Progenitor cell of endocrine pancreas (in vitro differentiated cells): ENCODE measurements around the gene ZNF552. TPM values are rescaled to one million over a fixed set of nuclear protein-coding genes. Genes with fewer than 3 reads are reported as not detected.
A peak's percentile ranks its signal among the peaks of the same experiment; 100 is the strongest.

ENCODE experiments used
- DNase-seq: peaks from one replicate; pipeline ENCODE4 v3.0.0; 2021; ENCODE audit warnings: low spot score; ENCODE audit not compliant: unreplicated experiment
- H3K27ac Mint-ChIP-seq: 2 replicates; pipeline ENCODE4 v1.8.0; 2021; ENCODE audit warnings: mild to moderate bottlenecking, moderate library complexity, mixed read lengths
- H3K27me3 Mint-ChIP-seq: 2 replicates; pipeline ENCODE4 v1.8.0; 2021; ENCODE audit warnings: mixed read lengths
- H3K36me3 Mint-ChIP-seq: 2 replicates; pipeline ENCODE4 v1.8.0; 2022; ENCODE audit warnings: mixed read lengths; ENCODE audit not compliant: insufficient read depth
- H3K4me1 Mint-ChIP-seq: 2 replicates; pipeline ENCODE4 v1.8.0; 2021; ENCODE audit warnings: low read depth, mixed read lengths
- H3K4me3 Mint-ChIP-seq: 2 replicates; pipeline ENCODE4 v1.8.0; 2021; ENCODE audit warnings: low read depth, mild to moderate bottlenecking, moderate library complexity, mixed read lengths
- H3K9me3 Mint-ChIP-seq: 2 replicates; pipeline ENCODE4 v1.8.0; 2021; ENCODE audit warnings: low read depth, mixed read lengths
- CTCF ChIP-seq: fragments of 200-600 bp; sonication (generic); IDR thresholded peaks from one replicate; pipeline ENCODE4 v1.5.0; 2021; ENCODE audit warnings: antibody characterized with exemption, mild to moderate bottlenecking; ENCODE audit not compliant: unreplicated experiment
- total RNA-seq: library from RNA; stranded (reverse); gene quantifications from 2 replicates; pipeline ENCODE4 v1.2.1, GENCODE V29; 2021

Gene ZNF552
- total RNA-seq, 1 donor from 2014 or later, result 27.9 TPM

GRCh38 chr19:57778336-57778735, 36.4 kb downstream of the ZNF552 start:
- Mint-ChIP-seq H3K4me3 (no peak overlapping the region), H3K27ac (no peak overlapping the region), H3K4me1 (no peaks in the 10 kb centered on the region), H3K36me3 (peaks cover 77% of the 10 kb centered on the region), H3K9me3 (peaks cover 53% of the 10 kb centered on the region), H3K27me3 (no peaks in the 10 kb centered on the region)
- DNase-seq, result no peak
- no peak for TF ChIP-seq CTCF

- peaks cover 84% of the 10 kb centered on the region for H3K36me3 Mint-ChIP-seq
- H3K27ac Mint-ChIP-seq, result peak overlapping the region; percentile 52
- H3K4me1 Mint-ChIP-seq, result no peaks in the 10 kb centered on the region
- H3K4me3 Mint-ChIP-seq, result no peak overlapping the region
- H3K9me3 Mint-ChIP-seq, result peaks cover 53% of the 10 kb centered on the region
- no peaks in the 10 kb centered on the region for H3K27me3 Mint-ChIP-seq
- no peak for DNase-seq
- no peak for TF ChIP-seq CTCF
Observed at GRCh38 chr19:57776764-57777296, 37.9 kb downstream of the ZNF552 start.

GRCh38 chr19:57773488-57773887, 41.2 kb downstream of the ZNF552 start:
- Mint-ChIP-seq H3K9me3 (peaks cover 25% of the 10 kb centered on the region), H3K27ac (no peak overlapping the region), H3K4me3 (no peak overlapping the region), H3K27me3 (no peaks in the 10 kb centered on the region), H3K36me3 (peaks cover 68% of the 10 kb centered on the region), H3K4me1 (peaks cover 13% of the 10 kb centered on the region)
- no peak for DNase-seq
- no peak for TF ChIP-seq CTCF

- peaks cover 56% of the 10 kb centered on the region for H3K36me3 Mint-ChIP-seq
Observed at GRCh38 chr19:57771417-57771816, 43.3 kb downstream of the ZNF552 start.

GRCh38 chr19:57769345-57770131, 45.2 kb downstream of the ZNF552 start, which contains the start of gene ZNF586:
ZNF586 (plus strand) TSS chr19:57769676; CDS start chr19:57769843, 167 bp downstream.
- Mint-ChIP-seq H3K9me3 (peaks cover 7% of the 10 kb centered on the region), H3K4me1 (peaks cover 13% of the 10 kb centered on the region), H3K27me3 (no peaks in the 10 kb centered on the region), H3K27ac (peak within 1 kb of the TSS; percentile 95), H3K36me3 (peaks cover 48% of the 10 kb centered on the region), H3K4me3 (peak within 1 kb of the TSS; percentile 94)
- TF ChIP-seq CTCF, result no peak
- DNase-seq, result peak; percentile 72

More at GRCh38 chr19:57771417-57771816, 43.3 kb downstream of the ZNF552 start:
- TF ChIP-seq CTCF, result no peak
- Mint-ChIP-seq H3K9me3 (peaks cover 14% of the 10 kb centered on the region), H3K4me1 (peaks cover 13% of the 10 kb centered on the region), H3K4me3 (peak overlapping the region; percentile 7), H3K27me3 (no peaks in the 10 kb centered on the region), H3K27ac (peak overlapping the region; percentile 11)
- DNase-seq, result no peak
